ENCODE results near the gene MCCC2. TPM values are rescaled to one million over a fixed set of nuclear protein-coding genes. Genes with fewer than 3 reads are reported as not detected.
A peak's percentile ranks its signal among the peaks of the same experiment; 100 is the strongest.

The MCCC2 gene
- total RNA-seq, 1 donor from 2014 or later = 31.7 TPM

- H3K4me3 ChIP-seq (ENCODE audit: insufficient read depth, low read depth, low read length) = no peak overlapping the region
- no peak overlapping the region for H2AFZ ChIP-seq (ENCODE audit: low read depth, low read length)
- H3K4me1 ChIP-seq (ENCODE audit: insufficient read depth, low read length) = peaks cover 3% of the 10 kb centered on the region
- Mint-ChIP-seq H3K9me3 (ENCODE audit: unreplicated experiment) (peaks cover 2% of the 10 kb centered on the region), H3K4me1 (ENCODE audit: low read depth, unreplicated experiment) (no peaks in the 10 kb centered on the region), H3K36me3 (ENCODE audit: low read depth, unreplicated experiment) (peaks cover 14% of the 10 kb centered on the region), H3K27me3 (ENCODE audit: low read depth, unreplicated experiment) (no peaks in the 10 kb centered on the region), H3K27ac (ENCODE audit: unreplicated experiment) (no peak overlapping the region), H3K4me3 (ENCODE audit: unreplicated experiment) (no peak overlapping the region)
- no peaks in the 10 kb centered on the region for H4K20me1 ChIP-seq (ENCODE audit: insufficient read depth, low read length)
- H3K4me2 ChIP-seq (ENCODE audit: low read length) = no peak overlapping the region
- no peaks in the 10 kb centered on the region for H3K9me3 ChIP-seq (ENCODE audit: insufficient read depth, low read depth, low read length)
- no peak for TF ChIP-seq EZH2 (IDR thresholded peaks at IDR 0.05; ENCODE audit: insufficient read depth, low read length)
- no peak for TF ChIP-seq CTCF (IDR thresholded peaks at IDR 0.05; ENCODE audit: insufficient read depth, low read depth, low read length)
- no peak overlapping the region for H3K27ac ChIP-seq (ENCODE audit: low read depth, low read length)
- no peaks in the 10 kb centered on the region for H3K79me2 ChIP-seq (ENCODE audit: insufficient read depth, low read length)
- peaks cover 17% of the 10 kb centered on the region for H3K36me3 ChIP-seq (ENCODE audit: insufficient read depth, low read length)
- H3K27me3 ChIP-seq (ENCODE audit: insufficient read depth, low read length) = no peaks in the 10 kb centered on the region
- no peak overlapping the region for H3K9ac ChIP-seq (ENCODE audit: low read length)
- DNase-seq (ENCODE audit: low read depth) (no peak), FAIRE-seq (no peak)
Observed at GRCh38 chr5:71651579-71651978, 64.4 kb downstream of the MCCC2 start.

GRCh38 chr5:71652349-71652748 is 65.2 kb downstream of the MCCC2 start:
- Mint-ChIP-seq H3K9me3 (ENCODE audit: unreplicated experiment) (peaks cover 2% of the 10 kb centered on the region), H3K4me1 (ENCODE audit: low read depth, unreplicated experiment) (no peaks in the 10 kb centered on the region), H3K4me3 (ENCODE audit: unreplicated experiment) (no peak overlapping the region), H3K27me3 (ENCODE audit: low read depth, unreplicated experiment) (no peaks in the 10 kb centered on the region), H3K36me3 (ENCODE audit: low read depth, unreplicated experiment) (peaks cover 9% of the 10 kb centered on the region), H3K27ac (ENCODE audit: unreplicated experiment) (no peak overlapping the region)
- Histone ChIP-seq H3K4me3 (ENCODE audit: insufficient read depth, low read depth, low read length) (no peak overlapping the region), H3K4me1 (ENCODE audit: insufficient read depth, low read length) (peaks cover 3% of the 10 kb centered on the region), H3K9me3 (ENCODE audit: insufficient read depth, low read depth, low read length) (no peaks in the 10 kb centered on the region), H4K20me1 (ENCODE audit: insufficient read depth, low read length) (no peaks in the 10 kb centered on the region), H2AFZ (ENCODE audit: low read depth, low read length) (no peak overlapping the region), H3K27ac (ENCODE audit: low read depth, low read length) (no peak overlapping the region), H3K4me2 (ENCODE audit: low read length) (no peak overlapping the region), H3K27me3 (ENCODE audit: insufficient read depth, low read length) (no peaks in the 10 kb centered on the region), H3K9ac (ENCODE audit: low read length) (no peak overlapping the region), H3K36me3 (ENCODE audit: insufficient read depth, low read length) (peaks cover 13% of the 10 kb centered on the region), H3K79me2 (ENCODE audit: insufficient read depth, low read length) (no peaks in the 10 kb centered on the region)
- TF ChIP-seq CTCF (IDR thresholded peaks at IDR 0.05; ENCODE audit: insufficient read depth, low read depth, low read length) (no peak), EZH2 (IDR thresholded peaks at IDR 0.05; ENCODE audit: insufficient read depth, low read length) (no peak)
- DNase-seq (ENCODE audit: low read depth) = no peak
- peak; percentile 52 for FAIRE-seq

- Histone ChIP-seq H3K4me3 (ENCODE audit: insufficient read depth, low read depth, low read length) (no peak overlapping the region), H4K20me1 (ENCODE audit: insufficient read depth, low read length) (no peaks in the 10 kb centered on the region), H3K9me3 (ENCODE audit: insufficient read depth, low read depth, low read length) (no peaks in the 10 kb centered on the region), H3K4me2 (ENCODE audit: low read length) (no peak overlapping the region), H3K4me1 (ENCODE audit: insufficient read depth, low read length) (peaks cover 3% of the 10 kb centered on the region), H3K27me3 (ENCODE audit: insufficient read depth, low read length) (no peaks in the 10 kb centered on the region), H3K36me3 (ENCODE audit: insufficient read depth, low read length) (peaks cover 10% of the 10 kb centered on the region), H3K27ac (ENCODE audit: low read depth, low read length) (no peak overlapping the region), H2AFZ (ENCODE audit: low read depth, low read length) (no peak overlapping the region), H3K79me2 (ENCODE audit: insufficient read depth, low read length) (no peaks in the 10 kb centered on the region), H3K9ac (ENCODE audit: low read length) (no peak overlapping the region)
- no peak for FAIRE-seq
- Mint-ChIP-seq H3K4me1 (ENCODE audit: low read depth, unreplicated experiment) (no peaks in the 10 kb centered on the region), H3K27ac (ENCODE audit: unreplicated experiment) (no peak overlapping the region), H3K27me3 (ENCODE audit: low read depth, unreplicated experiment) (no peaks in the 10 kb centered on the region), H3K4me3 (ENCODE audit: unreplicated experiment) (no peak overlapping the region), H3K9me3 (ENCODE audit: unreplicated experiment) (peaks cover 2% of the 10 kb centered on the region), H3K36me3 (ENCODE audit: low read depth, unreplicated experiment) (peaks cover 11% of the 10 kb centered on the region)
- TF ChIP-seq CTCF (IDR thresholded peaks at IDR 0.05; ENCODE audit: insufficient read depth, low read depth, low read length) (no peak), EZH2 (IDR thresholded peaks at IDR 0.05; ENCODE audit: insufficient read depth, low read length) (no peak)
- peak; percentile 53 for DNase-seq (ENCODE audit: low read depth)
Observed at GRCh38 chr5:71652803-71653543, 65.8 kb downstream of the MCCC2 start.

Measured in astrocyte (in vitro differentiated cells and primary cell).